ENCODE results near the gene DOLK.

- TF ChIP-seq EP300 (IDR thresholded peaks at IDR 0.05) (no peak), HMGXB4 (CRISPR knock-in tag; IDR thresholded peaks at IDR 0.05; ENCODE audit: borderline replicate concordance) (no peak), POLR2A (IDR thresholded peaks at IDR 0.05; ENCODE audit: low read length) (no peak), ESRRA (IDR thresholded peaks at IDR 0.05; ENCODE audit: borderline replicate concordance, low read length) (no peak), SREBF2 (IDR thresholded peaks at IDR 0.05) (no peak), RNF2 (IDR thresholded peaks at IDR 0.05; ENCODE audit: borderline replicate concordance, low read depth) (no peak)
- TF ChIP-seq, protein P1, sequence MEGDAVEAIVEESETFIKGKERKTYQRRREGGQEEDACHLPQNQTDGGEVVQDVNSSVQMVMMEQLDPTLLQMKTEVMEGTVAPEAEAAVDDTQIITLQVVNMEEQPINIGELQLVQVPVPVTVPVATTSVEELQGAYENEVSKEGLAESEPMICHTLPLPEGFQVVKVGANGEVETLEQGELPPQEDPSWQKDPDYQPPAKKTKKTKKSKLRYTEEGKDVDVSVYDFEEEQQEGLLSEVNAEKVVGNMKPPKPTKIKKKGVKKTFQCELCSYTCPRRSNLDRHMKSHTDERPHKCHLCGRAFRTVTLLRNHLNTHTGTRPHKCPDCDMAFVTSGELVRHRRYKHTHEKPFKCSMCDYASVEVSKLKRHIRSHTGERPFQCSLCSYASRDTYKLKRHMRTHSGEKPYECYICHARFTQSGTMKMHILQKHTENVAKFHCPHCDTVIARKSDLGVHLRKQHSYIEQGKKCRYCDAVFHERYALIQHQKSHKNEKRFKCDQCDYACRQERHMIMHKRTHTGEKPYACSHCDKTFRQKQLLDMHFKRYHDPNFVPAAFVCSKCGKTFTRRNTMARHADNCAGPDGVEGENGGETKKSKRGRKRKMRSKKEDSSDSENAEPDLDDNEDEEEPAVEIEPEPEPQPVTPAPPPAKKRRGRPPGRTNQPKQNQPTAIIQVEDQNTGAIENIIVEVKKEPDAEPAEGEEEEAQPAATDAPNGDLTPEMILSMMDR (IDR thresholded peaks at IDR 0.05) = no peak
These were observed 9.9 kb downstream of the DOLK start for GRCh38 chr9:128937310-128938165.

Data from A549 (cell line).